Measurements from ENCODE around the gene RNF7.

GRCh38 chr3:141792495-141792894 is 54.4 kb downstream of the RNF7 start:
- TF ChIP-seq POLR2A (IDR thresholded peaks at IDR 0.05; ENCODE audit: low read length) (no peak), GATA1 (IDR thresholded peaks at IDR 0.05; ENCODE audit: low read depth, low read length) (no peak)

All from erythroblast (primary cell).